SK-N-SH (cell line): ENCODE data around the gene C15orf61. TPM values are rescaled to one million over a fixed set of nuclear protein-coding genes. Genes with fewer than 3 reads are reported as not detected.

ENCODE experiments used
- CTCF ChIA-PET: fragments of 300-600, 350-600 bp; formaldehyde crosslinking; extraction: SDS; loops from one replicate; lab custom pipeline; 2021; lab: Yijun Ruan, JAX
- POLR2A ChIA-PET: fragments of 350-600 bp; sonication (Branson Sonifier 250); formaldehyde crosslinking; extraction: SDS; loops from one replicate; lab custom pipeline; 2020; ENCODE audit warnings: antibody characterized with exemption, inconsistent platforms; lab: Yijun Ruan, JAX
- DNase-seq: peaks from one replicate; pipeline ENCODE4 v3.0.0; 2012
- H2AFZ ChIP-seq: fragments of 200-600 bp; sonication (generic); 2 replicates; pipeline ENCODE4 v1.8.1; 2016; ENCODE audit warnings: antibody characterized with exemption, mild to moderate bottlenecking, low read depth
- H3F3A ChIP-seq: fragments of 200-600 bp; sonication (generic); replicated peaks from 2 replicates; pipeline ENCODE3; 2016; ENCODE audit warnings: antibody characterized with exemption, mild to moderate bottlenecking; ENCODE audit not compliant: insufficient read depth
- H3K27ac ChIP-seq, 2 experiments: fragments of 200-500 bp in 1 of 2; fragments of 200-600 bp in 1 of 2; sonication (Bioruptor generic) in 1 of 2; sonication (generic), shearing (Covaris generic) in 1 of 2; 2 replicates each; pipeline versions ENCODE4 v1.5.1 to v1.6.1; 2014 to 2016; ENCODE audit warnings: low read depth in 2 of 2, inconsistent platforms in 1 of 2, low read length in 1 of 2, mild to moderate bottlenecking in 1 of 2, mixed read lengths in 1 of 2
- H3K27me3 ChIP-seq: fragments of 200-600 bp; sonication (generic), shearing (Covaris generic); 2 replicates; pipeline ENCODE4 v1.6.1; 2016; ENCODE audit warnings: mixed run types; ENCODE audit not compliant: insufficient read depth
- H3K36me3 ChIP-seq, 2 experiments: fragments of 200-500 bp in 1 of 2; fragments of 200-600 bp in 1 of 2; sonication (Bioruptor generic) in 1 of 2; sonication (generic) in 1 of 2; replicated peaks in 1 of 2; 2 replicates each; pipeline versions ENCODE3 to v1.5.1; 2014 to 2016; ENCODE audit warnings: low read length in 1 of 2, mild to moderate bottlenecking in 1 of 2; ENCODE audit not compliant: insufficient read depth in 2 of 2, control insufficient read depth in 1 of 2
- H3K4me1 ChIP-seq, 2 experiments: fragments of 200-500 bp in 1 of 2; fragments of 200-600 bp in 1 of 2; sonication (Bioruptor generic) in 1 of 2; sonication (generic), shearing (Covaris generic) in 1 of 2; 2 replicates each; pipeline versions ENCODE4 v1.5.1 to v1.6.1; 2014 to 2016; ENCODE audit warnings: low read depth in 1 of 2, low read length in 1 of 2, mixed run types in 1 of 2; ENCODE audit not compliant: insufficient read depth in 2 of 2, control insufficient read depth in 1 of 2
- H3K4me2 ChIP-seq: fragments of 200-600 bp; sonication (generic), shearing (Covaris generic); 2 replicates; pipeline ENCODE4 v1.6.1; 2017; ENCODE audit warnings: mixed run types
- H3K4me3 ChIP-seq, 2 experiments: fragments of 200-500 bp in 1 of 2; fragments of 200-600 bp in 1 of 2; sonication (Bioruptor generic) in 1 of 2; sonication (generic), shearing (Covaris generic) in 1 of 2; 2 replicates each; pipeline versions ENCODE4 v1.5.1 to v1.8.1; 2014 to 2016; ENCODE audit warnings: low read depth in 2 of 2, inconsistent platforms in 1 of 2, low read length in 1 of 2, mild to moderate bottlenecking in 1 of 2, mixed read lengths in 1 of 2, moderate library complexity in 1 of 2
- H3K79me2 ChIP-seq: fragments of 200-600 bp; sonication (generic); 2 replicates; pipeline ENCODE4 v1.8.1; 2017; ENCODE audit warnings: mild to moderate bottlenecking; ENCODE audit not compliant: insufficient read depth
- H3K9ac ChIP-seq: fragments of 200-600 bp; sonication (generic); 2 replicates; pipeline ENCODE4 v1.6.1; 2017; ENCODE audit warnings: mixed run types
- H3K9me2 ChIP-seq: fragments of 200-600 bp; sonication (generic); 2 replicates; pipeline ENCODE4 v1.6.1; 2017; ENCODE audit warnings: mixed run types
- H3K9me3 ChIP-seq: fragments of 200-600 bp; sonication (generic); 2 replicates; pipeline ENCODE4 v1.6.1; 2017; ENCODE audit warnings: mixed run types, mild to moderate bottlenecking, moderate library complexity
- H4K20me1 ChIP-seq: fragments of 200-600 bp; sonication (generic); 2 replicates; pipeline ENCODE4 v1.6.1; 2017; ENCODE audit warnings: mild to moderate bottlenecking, mixed run types; ENCODE audit not compliant: insufficient read depth
- EZH2phosphoT487 ChIP-seq: fragments of 200-600 bp; sonication (generic); IDR thresholded peaks from 2 replicates; pipeline ENCODE4 v1.6.1; 2017; ENCODE audit warnings: low read depth, mixed run types, mild to moderate bottlenecking, antibody characterized with exemption, moderate library complexity, borderline replicate concordance
- JUND ChIP-seq: IDR thresholded peaks from 2 replicates; pipeline ENCODE4 v1.4.0; 2012
- NRF1 ChIP-seq: IDR thresholded peaks from 2 replicates; pipeline ENCODE4 v1.6.1; 2012; ENCODE audit warnings: low read depth, mild to moderate bottlenecking, low read length
- RFX5 ChIP-seq: IDR thresholded peaks from 2 replicates; pipeline ENCODE4 v1.6.1; 2012; ENCODE audit warnings: mild to moderate bottlenecking, improper control_type of control experiment, low read length
- SMC3 ChIP-seq: IDR thresholded peaks from 2 replicates; pipeline ENCODE4 v1.6.1; 2012; ENCODE audit warnings: low read depth, low read length, improper control_type of control experiment
- TAF1 ChIP-seq: IDR thresholded peaks from 2 replicates; pipeline ENCODE4 v1.6.1; 2012; ENCODE audit warnings: low read depth, mild to moderate bottlenecking, low read length, moderate library complexity, borderline replicate concordance
- WGBS: methylation state at CpG from one replicate; pipeline ENCODE4 v1.1.6; 2017; ENCODE audit warnings: low lambda C conversion rate; 5-methylcytosine and 5-hydroxymethylcytosine counted together
- polyA plus RNA-seq, 3 experiments: library from polyadenylated mRNA; depleted of rRNA; stranded (reverse); fragments of >200 nt; gene quantifications; 2 replicates each; pipeline ENCODE4 v1.2.3, GENCODE V29; 2012

The C15orf61 gene
- polyA plus RNA-seq, 1 of the 3 experiments (the other 2 are of a cell fraction): 4.0 TPM

DNA sequence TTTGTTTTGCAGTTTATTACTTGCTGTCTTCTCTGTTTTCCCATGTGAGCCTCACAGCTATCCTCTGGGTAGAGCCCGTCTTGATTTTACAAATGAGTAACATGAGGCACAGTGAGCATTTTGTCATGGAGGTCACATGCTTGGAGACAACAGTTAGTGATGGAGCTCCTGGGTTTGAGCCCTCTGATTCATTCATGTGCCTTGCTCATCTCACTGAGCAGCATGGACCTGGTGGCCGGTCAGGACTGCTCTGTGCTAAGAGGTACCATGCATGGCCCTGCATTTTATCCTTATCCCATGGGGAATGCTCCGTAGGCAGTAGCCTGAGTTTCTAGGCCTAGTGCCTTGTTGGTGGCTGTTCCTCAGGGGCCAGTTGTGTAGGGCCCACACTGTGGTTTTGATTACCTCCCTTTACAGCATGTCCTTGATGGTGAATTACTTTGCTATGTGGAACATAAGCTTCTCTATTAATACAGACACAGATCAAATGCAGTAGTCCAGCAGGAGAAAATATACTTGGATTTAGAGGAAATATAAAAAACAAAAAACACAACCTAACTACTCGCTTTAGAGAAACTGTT lies 57.2 kb downstream of the C15orf61 start:
- no peaks in the 10 kb centered on the region for H3K9me3 ChIP-seq
- no peak overlapping the region for H3K27ac ChIP-seq
- peaks cover 4% of the 10 kb centered on the region for H3F3A ChIP-seq
- H3K36me3 ChIP-seq: peaks cover 2 to 7% of the 10 kb centered on the region in 2 experiments
- no peak for DNase-seq
- H4K20me1 ChIP-seq: no peaks in the 10 kb centered on the region
- H3K4me1 ChIP-seq: no peaks in the 10 kb centered on the region; a peak in 1 of 4 replicates
- no peak overlapping the region for H3K9ac ChIP-seq
- ChIA-PET POLR2A (no interaction called here), CTCF (no interaction called here)
- H3K4me2 ChIP-seq: no peak overlapping the region
- no peaks in the 10 kb centered on the region for H3K9me2 ChIP-seq
- TF ChIP-seq SMC3 (no peak), JUND (no peak), EZH2phosphoT487 (no peak), TAF1 (no peak)
- WGBS: 98% methylated on average over 4 of the region's 4 CpGs
- no peaks in the 10 kb centered on the region for H3K79me2 ChIP-seq
- H3K4me3 ChIP-seq: no peak overlapping the region
- H2AFZ ChIP-seq: no peak overlapping the region
- H3K27me3 ChIP-seq: no peaks in the 10 kb centered on the region

DNA sequence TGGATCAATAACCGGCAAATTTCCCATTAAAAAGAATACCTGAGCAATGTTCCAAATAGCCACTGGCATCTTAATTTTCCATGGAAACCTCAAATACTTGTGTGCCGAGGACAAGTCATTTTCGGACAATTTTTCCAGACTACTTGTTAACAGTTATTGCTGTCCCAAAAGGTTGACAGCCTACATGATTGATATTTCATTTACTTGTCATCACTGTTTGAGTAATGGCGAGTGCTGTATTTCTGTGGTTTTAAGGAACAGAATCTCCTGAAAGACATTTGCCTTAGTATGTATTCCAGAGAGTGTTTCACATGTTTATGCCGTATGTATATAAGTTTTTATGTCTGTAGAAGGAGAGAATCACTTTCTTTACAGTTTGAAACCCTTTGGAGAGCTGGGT lies 58.2 kb downstream of the C15orf61 start:
- Histone ChIP-seq H3K27me3 (no peaks in the 10 kb centered on the region), H4K20me1 (no peaks in the 10 kb centered on the region), H3K79me2 (no peaks in the 10 kb centered on the region), H3F3A (peaks cover 4% of the 10 kb centered on the region), H3K9me3 (no peaks in the 10 kb centered on the region), H2AFZ (no peak overlapping the region), H3K4me1 (no peaks in the 10 kb centered on the region; a peak in 1 of 4 replicates), H3K36me3 (peaks cover 2 to 7% of the 10 kb centered on the region in 2 experiments), H3K4me2 (no peak overlapping the region), H3K9me2 (no peaks in the 10 kb centered on the region), H3K9ac (no peak overlapping the region), H3K27ac (no peak overlapping the region), H3K4me3 (no peak overlapping the region)
- ChIA-PET POLR2A (no interaction called here), CTCF (interaction anchor here (1.5 kb wide), 1 partner anchor 13 kb away, joined by 3 read pairs; no protein-coding TSS in a partner anchor)
- WGBS: 89% methylated on average over 5 of the region's 5 CpGs
- TF ChIP-seq NRF1 (no peak), RFX5 (no peak)
- no peak for DNase-seq

Other genes starting within 250 kb of the C15orf61 start
- 3.8 and 6.2 TPM in 2 replicates for gene MAP2K5, start 21.6 kb downstream of the C15orf61 start, polyA plus RNA-seq (2012; rRNA removed)